ENCODE results near the gene PUS10. TPM values are rescaled to one million over a fixed set of nuclear protein-coding genes. Genes with fewer than 3 reads are reported as not detected.

The PUS10 gene, protein sequence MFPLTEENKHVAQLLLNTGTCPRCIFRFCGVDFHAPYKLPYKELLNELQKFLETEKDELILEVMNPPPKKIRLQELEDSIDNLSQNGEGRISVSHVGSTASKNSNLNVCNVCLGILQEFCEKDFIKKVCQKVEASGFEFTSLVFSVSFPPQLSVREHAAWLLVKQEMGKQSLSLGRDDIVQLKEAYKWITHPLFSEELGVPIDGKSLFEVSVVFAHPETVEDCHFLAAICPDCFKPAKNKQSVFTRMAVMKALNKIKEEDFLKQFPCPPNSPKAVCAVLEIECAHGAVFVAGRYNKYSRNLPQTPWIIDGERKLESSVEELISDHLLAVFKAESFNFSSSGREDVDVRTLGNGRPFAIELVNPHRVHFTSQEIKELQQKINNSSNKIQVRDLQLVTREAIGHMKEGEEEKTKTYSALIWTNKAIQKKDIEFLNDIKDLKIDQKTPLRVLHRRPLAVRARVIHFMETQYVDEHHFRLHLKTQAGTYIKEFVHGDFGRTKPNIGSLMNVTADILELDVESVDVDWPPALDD
- total RNA-seq: 1 to 10 TPM; 3.4 to 9.2 (median 8.1) TPM

DNA sequence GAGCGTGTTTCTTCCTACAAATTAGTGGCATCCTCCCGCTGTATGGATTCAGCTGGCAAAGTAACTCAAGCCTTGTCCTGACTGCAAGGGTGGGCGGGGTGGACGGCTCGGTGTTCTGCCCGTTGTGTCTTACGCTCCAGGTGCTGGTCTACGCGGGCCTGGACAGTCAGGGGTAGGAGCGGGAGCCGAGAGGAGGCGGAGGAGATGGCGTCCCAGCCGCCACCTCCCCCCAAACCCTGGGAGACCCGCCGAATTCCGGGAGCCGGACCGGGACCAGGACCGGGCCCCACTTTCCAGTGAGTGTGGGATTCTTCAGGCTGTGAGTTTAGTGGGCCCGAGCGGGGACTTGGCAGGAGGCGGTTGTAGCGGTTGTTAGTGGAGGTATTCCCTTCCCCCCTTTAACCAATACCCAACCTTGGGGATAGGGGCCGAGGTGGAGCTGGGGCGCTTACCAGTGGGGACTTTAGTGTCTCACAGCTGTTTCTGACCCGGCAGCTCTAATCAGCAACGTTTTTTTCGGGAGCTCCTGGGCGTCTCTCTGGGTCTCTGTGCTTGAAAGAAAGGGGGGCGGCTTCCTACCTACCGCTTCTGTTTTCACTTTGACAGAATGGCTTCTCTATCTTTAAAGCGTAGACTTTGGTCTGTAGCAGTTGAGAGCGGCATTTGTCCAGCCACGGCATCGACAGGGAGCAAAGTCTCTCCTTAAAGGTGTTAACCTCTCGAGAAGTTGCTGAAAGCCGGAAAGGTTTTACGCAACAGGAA is at the start of gene PUS10, which contains the start of gene PEX13:
Gene PUS10, minus strand, starts transcription at position 700 of the 762 bp plus-strand sequence. CDS start 6,365 bp downstream, outside the sequence.
Gene PEX13, plus strand, starts transcription at position 165 of the 762 bp plus-strand sequence. Its CDS starts 40 bp downstream, at position 205.
- TF ChIP-seq CTCF (IDR thresholded peaks at IDR 0.05; ENCODE audit: low read depth): no peak

DNA sequence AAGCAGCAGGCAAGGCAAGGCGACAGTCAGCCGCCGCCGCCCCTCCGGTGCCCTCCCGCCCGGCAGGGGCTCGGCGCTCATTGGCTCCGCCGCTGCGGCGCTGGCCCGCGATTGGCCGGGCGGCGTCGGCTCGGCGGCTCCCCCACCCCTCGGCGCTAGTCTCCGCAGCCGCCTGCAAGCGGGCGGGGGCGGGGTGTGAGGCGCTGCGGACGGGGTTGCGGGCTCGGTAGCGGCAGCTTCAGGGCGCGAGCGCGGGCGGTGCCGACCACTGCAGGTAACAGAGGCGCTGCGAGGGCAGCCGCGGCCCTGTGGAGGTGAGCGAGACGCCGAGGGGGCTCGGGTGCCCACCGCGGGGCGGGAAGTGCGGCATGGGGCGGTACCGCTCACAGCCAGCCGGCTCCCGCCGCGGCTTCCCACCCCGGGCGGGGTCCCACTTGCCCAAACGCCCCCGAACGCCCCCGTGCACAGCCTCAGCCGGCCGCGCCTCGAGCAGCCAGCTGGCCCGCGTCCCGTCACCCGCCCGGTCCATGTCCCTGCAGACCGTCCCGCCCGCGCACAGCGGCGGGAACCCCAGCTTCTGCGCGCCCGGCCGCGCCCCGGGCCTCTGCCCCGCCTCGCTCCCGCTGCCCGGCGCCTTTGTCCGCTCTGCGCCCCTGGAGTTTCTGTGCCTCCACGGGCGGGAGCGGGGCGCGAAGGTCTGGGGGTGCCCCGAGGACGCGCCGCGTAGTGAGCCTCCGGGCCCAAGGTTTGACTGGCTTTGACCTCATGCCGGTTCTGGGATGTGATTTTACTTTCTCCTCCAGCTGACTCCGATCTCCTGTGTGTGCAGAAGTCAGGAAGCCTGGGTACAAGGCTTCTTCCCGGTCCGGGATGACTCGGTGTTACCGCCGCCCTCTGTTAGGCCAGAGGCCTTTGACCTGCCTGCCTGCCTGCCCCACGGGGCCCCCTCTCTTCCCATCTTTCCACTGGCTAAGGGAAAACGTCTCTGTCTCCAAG is 48.0 kb upstream of the PUS10 start, which contains the start of gene SANBR:
Gene SANBR, plus strand, starts transcription at position 158 of the 996 bp plus-strand sequence. CDS start 4,480 bp downstream, outside the sequence.
- TF ChIP-seq CTCF (IDR thresholded peaks at IDR 0.05; ENCODE audit: low read depth): no peak

- no peak for TF ChIP-seq CTCF (IDR thresholded peaks at IDR 0.05; ENCODE audit: low read depth)
Measured at GRCh38 chr2:61059382-61059781, 41.3 kb upstream of the PUS10 start.

DNA sequence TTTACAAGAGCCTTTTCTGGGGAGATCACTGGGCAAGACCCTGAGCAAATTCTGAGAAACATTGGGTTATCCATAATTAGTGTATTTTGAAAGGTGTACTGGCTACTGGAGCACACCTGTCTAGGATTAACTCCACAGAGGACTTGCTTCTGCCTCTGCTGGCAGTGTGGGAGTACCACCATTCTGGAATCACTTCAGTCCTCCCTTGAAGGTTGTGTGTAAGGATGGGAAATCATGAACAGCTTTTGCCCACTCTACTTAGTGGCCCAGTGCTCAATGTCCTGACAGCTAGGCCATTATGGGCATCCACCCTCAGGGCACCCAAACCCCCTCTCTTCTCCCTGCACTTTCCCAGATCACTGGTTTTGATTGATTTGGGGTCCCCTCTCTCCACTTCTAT is 39.5 kb upstream of the PUS10 start:
- no peak for TF ChIP-seq CTCF (IDR thresholded peaks at IDR 0.05; ENCODE audit: low read depth)

- no peak for TF ChIP-seq CTCF (IDR thresholded peaks at IDR 0.05; ENCODE audit: low read depth)
Measured at GRCh38 chr2:61055557-61055956, 37.5 kb upstream of the PUS10 start.

- TF ChIP-seq CTCF (IDR thresholded peaks at IDR 0.05; ENCODE audit: low read depth): no peak
Measured at GRCh38 chr2:61045999-61046398, 27.9 kb upstream of the PUS10 start.
